ENCODE measurements around the gene TOMM20.
"Not testable (repeated sequence)": the region's sequence is repeated elsewhere in the genome, so short reads cannot be mapped to it uniquely, and the experiment has no call there.

Gene TOMM20

DNA sequence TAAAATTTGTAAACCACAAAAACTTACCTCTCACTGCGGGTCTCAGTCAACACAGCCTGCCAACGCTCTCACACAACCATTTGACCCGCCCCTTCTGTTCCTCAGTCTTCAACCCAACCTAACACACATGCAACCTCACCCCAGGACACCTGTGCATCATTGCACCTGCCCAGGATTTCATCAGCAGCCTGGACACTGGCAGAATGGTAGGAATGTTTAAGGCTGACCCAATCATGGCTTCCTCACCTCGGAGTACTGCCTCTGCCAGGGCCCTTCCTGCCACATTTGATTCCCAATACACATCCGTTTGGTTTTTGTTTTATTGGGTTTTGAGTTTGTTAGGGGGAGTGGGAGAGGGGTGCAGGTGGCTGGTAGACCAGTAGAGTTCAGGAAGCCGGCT, 40.7 kb downstream of the TOMM20 start:
- no peak overlapping the region for H3K27ac ChIP-seq (ENCODE audit: low read depth, low read length)
- no peaks in the 10 kb centered on the region for H3F3A ChIP-seq (ENCODE audit: control insufficient read depth, insufficient read depth)
- no peaks in the 10 kb centered on the region for H3K79me2 ChIP-seq (ENCODE audit: control insufficient read depth, low read length)
- peaks cover 6% of the 10 kb centered on the region for H3K4me1 ChIP-seq (ENCODE audit: control insufficient read depth, low read length)
- H4K20me1 ChIP-seq (ENCODE audit: control insufficient read depth, insufficient read depth, low read depth, low read length) = no peaks in the 10 kb centered on the region
- H3K27me3 ChIP-seq (ENCODE audit: control insufficient read depth, low read length) = no peaks in the 10 kb centered on the region; the same call in 1 of the 2 replicates
- H3K4me3 ChIP-seq (ENCODE audit: low read length) = no peak overlapping the region
- no peak overlapping the region for H3K4me2 ChIP-seq (ENCODE audit: low read length)
- no peaks in the 10 kb centered on the region for H3K36me3 ChIP-seq (ENCODE audit: control insufficient read depth, low read length)
- TF ChIP-seq, protein P1, sequence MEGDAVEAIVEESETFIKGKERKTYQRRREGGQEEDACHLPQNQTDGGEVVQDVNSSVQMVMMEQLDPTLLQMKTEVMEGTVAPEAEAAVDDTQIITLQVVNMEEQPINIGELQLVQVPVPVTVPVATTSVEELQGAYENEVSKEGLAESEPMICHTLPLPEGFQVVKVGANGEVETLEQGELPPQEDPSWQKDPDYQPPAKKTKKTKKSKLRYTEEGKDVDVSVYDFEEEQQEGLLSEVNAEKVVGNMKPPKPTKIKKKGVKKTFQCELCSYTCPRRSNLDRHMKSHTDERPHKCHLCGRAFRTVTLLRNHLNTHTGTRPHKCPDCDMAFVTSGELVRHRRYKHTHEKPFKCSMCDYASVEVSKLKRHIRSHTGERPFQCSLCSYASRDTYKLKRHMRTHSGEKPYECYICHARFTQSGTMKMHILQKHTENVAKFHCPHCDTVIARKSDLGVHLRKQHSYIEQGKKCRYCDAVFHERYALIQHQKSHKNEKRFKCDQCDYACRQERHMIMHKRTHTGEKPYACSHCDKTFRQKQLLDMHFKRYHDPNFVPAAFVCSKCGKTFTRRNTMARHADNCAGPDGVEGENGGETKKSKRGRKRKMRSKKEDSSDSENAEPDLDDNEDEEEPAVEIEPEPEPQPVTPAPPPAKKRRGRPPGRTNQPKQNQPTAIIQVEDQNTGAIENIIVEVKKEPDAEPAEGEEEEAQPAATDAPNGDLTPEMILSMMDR (IDR thresholded peaks at IDR 0.05; ENCODE audit: low read depth, low read length, poor library complexity, severe bottlenecking) = no peak
- TF ChIP-seq EZH2phosphoT487 (IDR thresholded peaks at IDR 0.05; ENCODE audit: borderline replicate concordance, low read length) = no peak
- no peaks in the 10 kb centered on the region for H3K9me2 ChIP-seq (replicated peaks; ENCODE audit: control insufficient read depth, low read length)
- H3K9me3 ChIP-seq (ENCODE audit: control insufficient read depth, insufficient read depth, low read length) = no peaks in the 10 kb centered on the region

DNA sequence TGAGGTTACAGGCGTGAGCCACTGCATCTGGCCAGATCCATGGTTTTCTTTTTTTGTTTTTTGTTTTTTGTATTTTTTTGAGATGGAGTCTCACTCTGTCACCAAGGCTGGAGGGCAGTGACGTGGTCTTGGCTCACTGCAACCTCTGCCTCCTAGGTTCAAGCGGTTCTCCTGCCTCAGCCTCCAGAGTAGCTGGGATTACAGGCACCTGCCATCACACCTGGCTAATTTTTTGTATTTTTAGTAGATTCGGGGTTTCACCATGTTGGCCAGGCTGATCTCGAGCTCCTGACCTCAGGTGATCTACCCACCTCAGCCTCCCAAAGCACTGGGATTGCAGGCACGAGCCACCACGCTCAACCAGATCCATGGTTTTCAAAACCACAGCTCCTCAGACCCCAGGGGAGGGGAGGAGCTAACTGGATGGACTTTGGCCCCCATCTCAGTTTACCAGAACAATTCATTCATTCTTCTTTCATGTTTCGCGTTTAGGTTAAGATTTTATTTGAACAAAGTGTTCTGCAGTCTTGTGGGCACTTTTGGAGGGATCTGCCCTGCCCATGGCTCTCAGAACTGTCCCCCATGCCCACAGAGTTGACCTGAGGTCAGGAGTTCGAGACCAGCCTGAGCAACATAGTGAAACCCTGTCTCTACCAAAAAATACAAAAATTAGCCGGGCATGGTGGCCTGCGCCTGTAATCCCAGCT, 43.1 kb downstream of the TOMM20 start:
- not testable (repeated sequence) for H3K4me2 ChIP-seq (ENCODE audit: low read length); H3K27ac ChIP-seq (ENCODE audit: low read depth, low read length); H3K36me3 ChIP-seq (ENCODE audit: control insufficient read depth, low read length); H3K9me3 ChIP-seq (ENCODE audit: control insufficient read depth, insufficient read depth, low read length); H3K9me2 ChIP-seq (replicated peaks; ENCODE audit: control insufficient read depth, low read length); H3K79me2 ChIP-seq (ENCODE audit: control insufficient read depth, low read length); H3K4me1 ChIP-seq (ENCODE audit: control insufficient read depth, low read length); H3F3A ChIP-seq (ENCODE audit: control insufficient read depth, insufficient read depth); H3K4me3 ChIP-seq (ENCODE audit: low read length); H4K20me1 ChIP-seq (ENCODE audit: control insufficient read depth, insufficient read depth, low read depth, low read length); H3K27me3 ChIP-seq (ENCODE audit: control insufficient read depth, low read length)

GRCh38 chr1:235080788-235081187, 47.8 kb downstream of the TOMM20 start:
- H3K4me2 ChIP-seq (ENCODE audit: low read length); H3K27ac ChIP-seq (ENCODE audit: low read depth, low read length): not testable (repeated sequence)

DNA sequence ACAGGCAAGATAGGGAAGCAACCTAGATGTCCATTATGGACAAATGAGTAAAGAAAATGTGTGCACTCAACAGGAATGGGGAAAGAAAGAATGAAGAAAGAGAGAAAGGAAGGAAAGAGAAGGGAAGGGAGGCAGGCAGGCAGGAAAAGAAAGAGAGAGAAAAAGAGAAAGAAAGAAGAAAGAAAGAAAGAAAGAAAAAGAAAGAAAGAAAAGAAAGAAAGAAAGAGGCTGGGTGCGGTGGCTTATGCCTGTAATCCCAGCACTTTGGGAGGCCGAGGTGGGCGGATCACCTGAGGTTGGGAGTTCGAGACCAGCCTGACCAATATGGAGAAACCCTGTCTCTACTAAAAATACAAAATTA, 48.4 kb downstream of the TOMM20 start:
- H3K4me3 ChIP-seq (ENCODE audit: low read length); H3K79me2 ChIP-seq (ENCODE audit: control insufficient read depth, low read length); H3K36me3 ChIP-seq (ENCODE audit: control insufficient read depth, low read length); H3K9me3 ChIP-seq (ENCODE audit: control insufficient read depth, insufficient read depth, low read length); H3K27ac ChIP-seq (ENCODE audit: low read depth, low read length); H3F3A ChIP-seq (ENCODE audit: control insufficient read depth, insufficient read depth); H4K20me1 ChIP-seq (ENCODE audit: control insufficient read depth, insufficient read depth, low read depth, low read length); H3K9me2 ChIP-seq (replicated peaks; ENCODE audit: control insufficient read depth, low read length); H3K27me3 ChIP-seq (ENCODE audit: control insufficient read depth, low read length); H3K4me2 ChIP-seq (ENCODE audit: low read length): not testable (repeated sequence)
- H3K4me1 ChIP-seq (ENCODE audit: control insufficient read depth, low read length) = peaks cover 11% of the 10 kb centered on the region

More at GRCh38 chr1:235080788-235081187, 47.8 kb downstream of the TOMM20 start:
- H3K4me1 ChIP-seq (ENCODE audit: control insufficient read depth, low read length); H3K27me3 ChIP-seq (ENCODE audit: control insufficient read depth, low read length); H3K9me2 ChIP-seq (replicated peaks; ENCODE audit: control insufficient read depth, low read length); H4K20me1 ChIP-seq (ENCODE audit: control insufficient read depth, insufficient read depth, low read depth, low read length); H3K4me3 ChIP-seq (ENCODE audit: low read length); H3K36me3 ChIP-seq (ENCODE audit: control insufficient read depth, low read length); H3K79me2 ChIP-seq (ENCODE audit: control insufficient read depth, low read length); H3K9me3 ChIP-seq (ENCODE audit: control insufficient read depth, insufficient read depth, low read length); H3F3A ChIP-seq (ENCODE audit: control insufficient read depth, insufficient read depth): not testable (repeated sequence)

Measured in DOHH2 (cell line).